AG04450 (cell line): Measurements from ENCODE around the gene UCK1. TPM values are rescaled to one million over a fixed set of nuclear protein-coding genes. Genes with fewer than 3 reads are reported as not detected.

ENCODE experiments used
- CTCF ChIA-PET: fragments of 300-600, 350-600 bp; formaldehyde crosslinking; extraction: SDS; loops from one replicate; lab custom pipeline; 2022; ENCODE audit warnings: antibody characterized with exemption, inconsistent platforms; lab: Charles Lee
- POLR2A ChIA-PET: fragments of 350-600 bp; formaldehyde crosslinking; extraction: SDS; loops from one replicate; lab custom pipeline; 2021; ENCODE audit warnings: antibody characterized with exemption, inconsistent platforms; lab: Yijun Ruan, JAX
- DNase-seq: peaks from one replicate; pipeline ENCODE4 v3.0.0-alpha.2; 2011; ENCODE audit warnings: low read depth, low spot score
- H3K27ac ChIP-seq: one replicate; pipeline ENCODE4 v1.5.1; 2012; ENCODE audit warnings: low read depth, low read length, control low read depth
- H3K27me3 ChIP-seq: one replicate; pipeline ENCODE4 v1.6.0; 2012; ENCODE audit warnings: low read length; ENCODE audit not compliant: control insufficient read depth, insufficient read depth
- H3K4me3 ChIP-seq: 2 replicates; pipeline ENCODE4 v1.5.1; 2011; ENCODE audit warnings: mild to moderate bottlenecking, low read depth, low read length, control low read depth
- H3K9me3 ChIP-seq: 2 replicates; pipeline ENCODE4 v1.5.1; 2012; ENCODE audit warnings: low read length; ENCODE audit not compliant: control insufficient read depth, insufficient read depth
- polyA plus RNA-seq: library from polyadenylated mRNA; depleted of rRNA; stranded (reverse); fragments of >200 nt; gene quantifications from 2 replicates; pipeline ENCODE4 v1.2.3, GENCODE V29; 2011
- TF ChIP-seq, protein P1 (sequence below): IDR thresholded peaks from 2 replicates; pipeline ENCODE4 v1.5.1; 2011; ENCODE audit warnings: low read depth, low read length, control low read depth, inconsistent platforms

UCK1 gene
- polyA plus RNA-seq, 1 experiment: 19.1 TPM

DNA sequence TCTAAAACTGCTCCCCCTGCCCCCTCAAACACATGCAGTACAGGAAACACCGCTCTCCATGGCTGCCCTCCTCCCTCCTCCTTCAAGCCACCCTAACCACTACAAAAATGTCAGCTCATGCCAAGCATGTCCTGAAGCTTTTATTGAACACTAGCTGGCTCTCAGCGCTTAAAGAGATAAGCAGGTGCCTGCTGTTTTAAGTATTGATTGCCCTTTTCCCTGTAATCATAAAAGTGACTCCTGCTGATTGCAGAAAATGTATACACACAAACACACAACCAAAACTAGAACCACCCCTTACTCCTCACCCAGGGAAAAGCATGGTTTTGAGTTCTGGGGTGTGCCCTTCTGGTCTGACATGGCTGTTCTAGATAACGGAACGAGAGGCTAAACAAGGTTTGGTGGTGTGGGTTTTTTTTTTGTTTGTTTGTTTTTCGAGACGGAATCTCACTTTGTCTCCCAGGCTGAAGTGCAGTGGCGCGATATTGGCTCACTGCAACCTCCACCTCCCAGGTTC is 3.7 kb upstream of the UCK1 start:
- no peak overlapping the region for H3K4me3 ChIP-seq
- TF ChIP-seq, protein P1, sequence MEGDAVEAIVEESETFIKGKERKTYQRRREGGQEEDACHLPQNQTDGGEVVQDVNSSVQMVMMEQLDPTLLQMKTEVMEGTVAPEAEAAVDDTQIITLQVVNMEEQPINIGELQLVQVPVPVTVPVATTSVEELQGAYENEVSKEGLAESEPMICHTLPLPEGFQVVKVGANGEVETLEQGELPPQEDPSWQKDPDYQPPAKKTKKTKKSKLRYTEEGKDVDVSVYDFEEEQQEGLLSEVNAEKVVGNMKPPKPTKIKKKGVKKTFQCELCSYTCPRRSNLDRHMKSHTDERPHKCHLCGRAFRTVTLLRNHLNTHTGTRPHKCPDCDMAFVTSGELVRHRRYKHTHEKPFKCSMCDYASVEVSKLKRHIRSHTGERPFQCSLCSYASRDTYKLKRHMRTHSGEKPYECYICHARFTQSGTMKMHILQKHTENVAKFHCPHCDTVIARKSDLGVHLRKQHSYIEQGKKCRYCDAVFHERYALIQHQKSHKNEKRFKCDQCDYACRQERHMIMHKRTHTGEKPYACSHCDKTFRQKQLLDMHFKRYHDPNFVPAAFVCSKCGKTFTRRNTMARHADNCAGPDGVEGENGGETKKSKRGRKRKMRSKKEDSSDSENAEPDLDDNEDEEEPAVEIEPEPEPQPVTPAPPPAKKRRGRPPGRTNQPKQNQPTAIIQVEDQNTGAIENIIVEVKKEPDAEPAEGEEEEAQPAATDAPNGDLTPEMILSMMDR: no peak
- POLR2A ChIA-PET: interaction anchor here (1.2 kb wide), 1 partner anchor 28 kb away, joined by 3 read pairs; no protein-coding TSS in a partner anchor
- H3K27ac ChIP-seq: no peak overlapping the region
- CTCF ChIA-PET: no interaction called here
- no peaks in the 10 kb centered on the region for H3K27me3 ChIP-seq
- H3K9me3 ChIP-seq: no peaks in the 10 kb centered on the region; the same call in none of the 2 replicates
- no peak for DNase-seq

DNA sequence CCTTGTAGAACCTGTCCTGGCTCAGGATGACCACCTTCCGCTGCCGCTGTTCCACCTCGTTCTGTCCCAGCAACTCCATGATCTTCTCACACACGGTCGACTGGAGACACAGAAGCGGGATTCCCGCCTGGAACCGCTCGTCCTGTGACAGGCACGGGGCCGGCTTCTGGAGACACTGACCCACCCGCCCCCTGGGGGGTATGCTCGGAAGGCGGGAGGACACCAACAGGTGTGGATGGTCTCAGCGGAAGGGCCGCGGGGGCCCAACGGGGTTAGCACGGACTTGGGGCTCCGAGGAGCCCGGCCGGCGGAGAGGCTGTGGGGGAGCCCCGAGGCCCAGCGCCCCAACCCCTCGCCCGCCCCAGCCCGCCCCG is 530 bp downstream of the UCK1 start:
- H3K9me3 ChIP-seq: no peaks in the 10 kb centered on the region; the same call in 1 of the 2 replicates
- ChIA-PET POLR2A (no interaction called here), CTCF (no interaction called here)
- DNase-seq: no peak
- TF ChIP-seq, protein P1: peak; percentile 40
- H3K27ac ChIP-seq: no peak overlapping the region
- H3K27me3 ChIP-seq: no peaks in the 10 kb centered on the region
- peak overlapping the region; percentile 75 for H3K4me3 ChIP-seq

DNA sequence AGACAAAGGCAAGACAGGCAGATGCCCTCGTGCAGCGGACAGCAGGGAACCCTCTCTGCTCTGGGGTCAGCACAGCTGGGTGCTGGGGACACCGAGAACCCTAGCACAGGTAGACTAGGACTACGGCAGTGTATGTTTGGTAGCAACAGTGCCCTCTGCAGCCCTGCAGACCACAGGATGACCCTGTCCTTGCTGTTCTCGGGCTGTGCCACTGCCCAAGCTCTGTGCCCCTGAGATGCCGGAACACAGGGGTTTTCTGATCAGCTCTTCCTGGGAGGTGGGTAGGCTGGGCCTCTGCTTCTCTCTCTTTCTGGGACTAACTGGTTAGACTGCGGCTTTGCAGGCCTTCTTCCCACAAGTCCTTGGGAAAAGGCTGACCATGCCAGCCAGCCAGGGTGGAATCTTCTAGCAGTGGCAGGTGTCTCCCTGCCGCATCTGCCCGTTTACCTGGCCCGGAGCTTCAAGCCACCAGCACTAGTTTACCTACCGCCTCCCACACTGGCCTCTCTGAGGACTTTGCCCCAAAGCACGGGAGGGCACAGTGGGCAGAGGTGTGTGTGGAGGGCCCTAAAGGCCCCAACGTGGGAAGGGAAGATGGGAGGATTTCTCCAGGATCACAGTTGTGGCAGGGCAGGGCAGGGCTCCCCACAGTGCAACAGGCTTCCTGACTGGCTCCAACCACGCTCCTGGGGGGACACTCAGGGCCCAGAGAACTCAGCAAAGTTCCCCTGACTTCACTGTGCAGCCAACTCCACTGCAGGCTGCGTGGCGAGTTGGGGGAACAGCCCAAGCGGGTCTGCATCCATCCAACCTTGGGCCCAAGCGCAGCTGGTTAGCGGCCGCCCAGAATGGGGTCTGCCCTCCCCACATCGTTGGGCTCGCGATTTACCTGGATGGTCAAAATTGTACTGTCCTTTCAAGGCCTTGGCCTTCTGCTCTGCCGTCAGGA is 1.2 kb downstream of the UCK1 start:
- ChIA-PET POLR2A (no interaction called here), CTCF (interaction anchor here (0.8 kb wide), 1 partner anchor 210 kb away, joined by 3 read pairs; the partner anchor contains the start of gene RAPGEF1)
- H3K9me3 ChIP-seq: no peaks in the 10 kb centered on the region; the same call in 1 of the 2 replicates
- DNase-seq: no peak
- H3K27ac ChIP-seq: no peak overlapping the region
- no peaks in the 10 kb centered on the region for H3K27me3 ChIP-seq
- TF ChIP-seq, protein P1: no peak
- peak overlapping the region; percentile 75 for H3K4me3 ChIP-seq

DNA sequence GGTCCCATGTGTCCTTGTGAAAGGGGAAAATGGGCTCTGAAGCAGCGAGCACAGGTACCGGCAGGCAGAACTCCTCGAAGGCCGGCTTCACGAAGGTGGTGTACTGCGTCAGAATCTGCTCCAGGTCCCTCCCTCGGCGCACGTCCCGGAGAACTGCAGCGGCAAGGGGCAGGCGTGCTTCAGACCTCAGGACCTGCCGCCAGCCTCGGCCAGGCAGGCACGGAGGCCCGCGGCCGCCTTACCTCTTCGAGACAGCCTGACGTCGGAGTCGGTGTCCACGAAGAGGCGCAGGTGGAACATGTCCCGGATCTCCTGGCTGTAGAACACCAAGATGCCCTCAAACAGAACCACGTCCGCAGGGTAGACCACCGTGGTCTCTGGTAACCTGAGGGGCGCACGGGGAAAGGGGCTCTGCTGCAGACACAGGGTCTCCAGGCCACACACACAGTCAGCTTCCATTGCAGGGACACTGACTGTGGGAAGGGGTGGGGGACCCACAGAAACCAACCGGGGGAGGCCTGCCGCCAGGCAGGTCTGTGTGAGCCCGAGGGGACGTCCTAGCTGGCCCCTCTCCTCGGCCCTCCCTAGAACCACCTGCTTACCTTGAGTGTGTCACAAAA is 2.1 kb downstream of the UCK1 start:
- POLR2A ChIA-PET: no interaction called here
- H3K27ac ChIP-seq: no peak overlapping the region
- H3K27me3 ChIP-seq: no peaks in the 10 kb centered on the region
- no peak overlapping the region for H3K4me3 ChIP-seq
- no peaks in the 10 kb centered on the region; the same call in 1 of the 2 replicates for H3K9me3 ChIP-seq
- TF ChIP-seq, protein P1: no peak
- no peak for DNase-seq
- CTCF ChIA-PET: no interaction called here
